Smooth muscle cell (in vitro differentiated cells): ENCODE measurements around the gene TMEM17. TPM values are rescaled to one million over a fixed set of nuclear protein-coding genes. Genes with fewer than 3 reads are reported as not detected.

Experiments
- DNase-seq: peaks from one replicate; lab custom pipeline; 2025; ENCODE audit not compliant: unreplicated experiment; lab: John Stamatoyannopoulos, UW
- H2AFZ ChIP-seq: fragments of 200-600 bp; sonication (generic); 2 replicates; pipeline ENCODE4 v1.6.0; 2016; ENCODE audit warnings: antibody characterized with exemption, low read depth, mild to moderate bottlenecking
- H3F3A ChIP-seq: fragments of 200-600 bp; sonication (generic); 2 replicates; pipeline ENCODE4 v1.6.0; 2017; ENCODE audit warnings: antibody characterized with exemption, low read depth
- H3K27ac ChIP-seq: fragments of 200-600 bp; sonication (generic); 2 replicates; pipeline ENCODE4 v1.5.1; 2016; ENCODE audit warnings: low read depth, mild to moderate bottlenecking
- H3K27me3 ChIP-seq: fragments of 200-600 bp; sonication (generic); 2 replicates; pipeline ENCODE4 v1.6.1; 2016; ENCODE audit warnings: low read depth, mild to moderate bottlenecking
- H3K36me3 ChIP-seq: fragments of 200-600 bp; sonication (generic); 2 replicates; pipeline ENCODE4 v1.5.1; 2016; ENCODE audit warnings: low read depth
- H3K4me1 ChIP-seq: fragments of 200-600 bp; sonication (generic); 2 replicates; pipeline ENCODE4 v1.5.1; 2016; ENCODE audit warnings: low read depth
- H3K4me2 ChIP-seq: fragments of 200-600 bp; sonication (generic); 2 replicates; pipeline ENCODE4 v1.6.0; 2016; ENCODE audit warnings: mild to moderate bottlenecking
- H3K4me3 ChIP-seq: fragments of 200-600 bp; sonication (generic); 2 replicates; pipeline ENCODE4 v1.5.1; 2016; ENCODE audit warnings: mild to moderate bottlenecking
- H3K79me2 ChIP-seq: fragments of 200-600 bp; sonication (generic); 2 replicates; pipeline ENCODE4 v1.6.0; 2016; ENCODE audit warnings: low read depth, mild to moderate bottlenecking
- H3K9ac ChIP-seq: fragments of 200-600 bp; sonication (generic); 2 replicates; pipeline ENCODE4 v1.6.0; 2016; ENCODE audit warnings: low read depth
- H3K9me3 ChIP-seq: fragments of 200-600 bp; sonication (generic); replicated peaks from 2 replicates; pipeline ENCODE4 v1.5.1; 2016; ENCODE audit warnings: low read depth
- H4K20me1 ChIP-seq: fragments of 200-600 bp; sonication (generic); 2 replicates; pipeline ENCODE4 v1.6.0; 2016; ENCODE audit warnings: low read depth
- WGBS: methylation state at CpG from one replicate; pipeline ENCODE4 v1.1.7; 2016; ENCODE audit warnings: low lambda C conversion rate; 5-methylcytosine and 5-hydroxymethylcytosine counted together
- polyA plus RNA-seq: library from polyadenylated mRNA; unstranded; fragments of >200 nt; fragmentation: Nextera tagmentation; extraction: Ambion mirVana; gene quantifications from 2 replicates; pipeline ENCODE4 v1.2.1, GENCODE V29; 2016
- total RNA-seq: library from RNA; depleted of rRNA; stranded (reverse); fragments of >200 nt; gene quantifications from 2 replicates; pipeline ENCODE4 v1.2.3, GENCODE V29; 2014
- TF ChIP-seq, protein P1 (sequence below): fragments of 200-600 bp; sonication (generic); IDR thresholded peaks from 2 replicates; pipeline ENCODE4 v1.5.1; 2017; ENCODE audit warnings: borderline replicate concordance, mild to moderate bottlenecking, antibody characterized with exemption; ENCODE audit not compliant: insufficient read depth, poor library complexity, severe bottlenecking

Gene TMEM17
- total and polyA plus RNA-seq, 2 experiments from 2014 or later = 3.6 to 4.0 TPM

DNA sequence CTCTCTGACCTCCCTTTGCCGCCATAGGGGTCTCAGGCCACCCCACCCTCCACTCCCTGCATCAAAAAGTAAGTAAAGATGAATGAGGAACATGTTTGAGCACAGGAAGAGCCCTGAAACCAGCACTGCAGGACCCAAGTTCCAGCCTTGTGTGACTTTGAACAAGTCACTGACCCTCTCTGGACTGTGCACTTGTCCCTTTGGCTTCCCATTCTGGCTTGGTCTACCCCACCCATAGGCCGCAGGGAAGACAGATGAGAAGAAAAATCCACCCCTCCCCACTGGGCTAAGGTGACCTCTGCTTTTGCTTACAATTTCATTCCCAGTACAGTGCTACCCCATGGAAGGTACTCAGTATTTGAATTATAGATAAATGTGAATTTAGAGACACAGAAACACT is 43.8 kb downstream of the TMEM17 start:
- Histone ChIP-seq H2AFZ (no peak overlapping the region), H3K4me1 (peaks cover 12% of the 10 kb centered on the region), H3K79me2 (no peaks in the 10 kb centered on the region), H3K4me3 (no peak overlapping the region), H3K27ac (no peak overlapping the region), H3K9ac (no peak overlapping the region), H3F3A (no peaks in the 10 kb centered on the region), H3K27me3 (no peaks in the 10 kb centered on the region), H3K4me2 (no peak overlapping the region), H4K20me1 (no peaks in the 10 kb centered on the region), H3K36me3 (no peaks in the 10 kb centered on the region), H3K9me3 (no peaks in the 10 kb centered on the region)
- TF ChIP-seq, protein P1, sequence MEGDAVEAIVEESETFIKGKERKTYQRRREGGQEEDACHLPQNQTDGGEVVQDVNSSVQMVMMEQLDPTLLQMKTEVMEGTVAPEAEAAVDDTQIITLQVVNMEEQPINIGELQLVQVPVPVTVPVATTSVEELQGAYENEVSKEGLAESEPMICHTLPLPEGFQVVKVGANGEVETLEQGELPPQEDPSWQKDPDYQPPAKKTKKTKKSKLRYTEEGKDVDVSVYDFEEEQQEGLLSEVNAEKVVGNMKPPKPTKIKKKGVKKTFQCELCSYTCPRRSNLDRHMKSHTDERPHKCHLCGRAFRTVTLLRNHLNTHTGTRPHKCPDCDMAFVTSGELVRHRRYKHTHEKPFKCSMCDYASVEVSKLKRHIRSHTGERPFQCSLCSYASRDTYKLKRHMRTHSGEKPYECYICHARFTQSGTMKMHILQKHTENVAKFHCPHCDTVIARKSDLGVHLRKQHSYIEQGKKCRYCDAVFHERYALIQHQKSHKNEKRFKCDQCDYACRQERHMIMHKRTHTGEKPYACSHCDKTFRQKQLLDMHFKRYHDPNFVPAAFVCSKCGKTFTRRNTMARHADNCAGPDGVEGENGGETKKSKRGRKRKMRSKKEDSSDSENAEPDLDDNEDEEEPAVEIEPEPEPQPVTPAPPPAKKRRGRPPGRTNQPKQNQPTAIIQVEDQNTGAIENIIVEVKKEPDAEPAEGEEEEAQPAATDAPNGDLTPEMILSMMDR = no peak
- WGBS = 93% methylated on average over 2 of the region's 2 CpGs
- DNase-seq = no peak

DNA sequence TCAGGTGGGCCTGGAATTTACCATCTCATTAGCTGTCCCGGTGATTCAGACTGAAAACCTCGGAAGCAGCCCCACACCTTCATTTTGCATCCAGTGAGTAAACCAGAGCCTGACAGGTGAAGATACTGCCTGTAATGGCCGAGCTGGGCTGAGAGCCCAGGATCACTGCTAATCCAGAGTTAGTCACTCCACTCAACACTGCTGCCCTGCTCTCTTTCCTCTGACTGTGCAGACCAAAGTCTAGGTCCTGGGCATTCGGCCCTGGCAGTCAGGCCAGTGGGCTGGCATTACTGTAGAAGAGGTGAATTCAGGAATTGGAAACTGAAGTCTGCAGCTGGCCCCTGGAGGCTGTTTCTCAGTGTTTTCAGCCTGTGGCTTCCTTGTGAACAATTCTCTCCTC is 44.3 kb downstream of the TMEM17 start:
- Histone ChIP-seq H3K9me3 (no peaks in the 10 kb centered on the region), H3F3A (no peaks in the 10 kb centered on the region), H3K4me3 (no peak overlapping the region), H3K4me1 (peaks cover 12% of the 10 kb centered on the region), H4K20me1 (no peaks in the 10 kb centered on the region), H3K79me2 (no peaks in the 10 kb centered on the region), H3K27me3 (no peaks in the 10 kb centered on the region), H2AFZ (no peak overlapping the region), H3K4me2 (no peak overlapping the region), H3K9ac (no peak overlapping the region), H3K36me3 (no peaks in the 10 kb centered on the region), H3K27ac (no peak overlapping the region)
- WGBS = 72% methylated on average over 4 of the region's 4 CpGs
- DNase-seq = no peak
- TF ChIP-seq, protein P1 = no peak

DNA sequence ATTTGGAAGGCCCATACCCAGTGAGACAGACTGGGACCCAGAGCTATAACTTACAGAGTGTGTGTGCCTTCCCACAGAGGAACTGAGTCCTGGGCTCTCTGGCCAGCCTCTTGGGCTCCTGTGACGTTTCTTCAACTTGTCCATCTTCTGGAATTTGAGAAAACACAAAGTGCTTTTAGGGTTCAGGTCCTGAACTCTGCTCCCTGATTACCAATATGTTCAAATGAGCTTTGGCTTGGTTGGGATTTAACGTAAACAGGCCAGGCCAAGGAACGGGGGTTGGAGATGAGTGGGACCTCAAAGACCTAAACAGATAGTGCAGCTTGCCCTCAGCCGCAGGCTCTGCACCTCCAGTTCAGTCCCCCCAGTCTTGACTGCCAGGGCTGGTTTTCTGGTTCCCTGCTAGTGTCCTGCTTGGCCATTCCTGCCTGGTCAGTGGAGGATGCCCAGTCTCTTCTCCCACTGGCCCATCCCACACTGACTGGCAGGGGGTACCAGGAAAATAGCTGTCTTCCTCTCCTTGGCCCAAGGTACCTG is 44.9 kb downstream of the TMEM17 start:
- H3K27me3 ChIP-seq = no peaks in the 10 kb centered on the region
- H3K27ac ChIP-seq = no peak overlapping the region
- no peaks in the 10 kb centered on the region for H3K36me3 ChIP-seq
- H3K4me2 ChIP-seq = no peak overlapping the region
- no peak overlapping the region for H3K9ac ChIP-seq
- TF ChIP-seq, protein P1 = no peak
- no peaks in the 10 kb centered on the region for H3K79me2 ChIP-seq
- WGBS = 93% methylated on average over 4 of the region's 4 CpGs
- H2AFZ ChIP-seq = no peak overlapping the region
- DNase-seq = no peak
- no peaks in the 10 kb centered on the region for H4K20me1 ChIP-seq
- no peak overlapping the region for H3K4me3 ChIP-seq
- H3F3A ChIP-seq = no peaks in the 10 kb centered on the region
- no peaks in the 10 kb centered on the region for H3K9me3 ChIP-seq
- peaks cover 13% of the 10 kb centered on the region for H3K4me1 ChIP-seq

DNA sequence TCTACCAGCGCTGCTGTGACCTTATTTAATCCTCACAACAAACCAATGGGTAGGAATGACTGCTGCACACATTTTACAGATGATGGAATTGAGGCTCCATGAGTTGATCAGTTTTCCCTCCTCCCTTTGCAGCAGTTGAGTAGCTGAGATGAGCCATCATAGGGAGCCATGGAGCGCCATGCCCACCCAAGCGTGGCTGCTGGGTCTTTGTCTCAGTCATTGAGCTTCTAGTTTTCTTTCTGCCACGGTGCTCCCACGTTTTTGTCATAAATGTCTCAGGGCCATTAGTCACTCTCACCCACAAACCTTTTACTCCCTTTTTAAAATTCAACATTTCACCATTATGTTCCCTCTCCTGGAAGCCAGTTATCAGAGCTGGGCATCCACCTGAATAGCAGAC is 45.8 kb downstream of the TMEM17 start:
- Histone ChIP-seq H3K36me3 (no peaks in the 10 kb centered on the region), H3K9ac (no peak overlapping the region), H3K27me3 (no peaks in the 10 kb centered on the region), H4K20me1 (no peaks in the 10 kb centered on the region), H3F3A (no peaks in the 10 kb centered on the region), H3K4me1 (peaks cover 10% of the 10 kb centered on the region), H3K79me2 (no peaks in the 10 kb centered on the region), H3K4me2 (no peak overlapping the region), H3K4me3 (no peak overlapping the region), H2AFZ (no peak overlapping the region), H3K27ac (no peak overlapping the region), H3K9me3 (no peaks in the 10 kb centered on the region)
- no peak for DNase-seq
- TF ChIP-seq, protein P1 = no peak
- WGBS = 81% methylated on average over 5 of the region's 5 CpGs
